ENCODE data around the gene KIF5A.

Gene KIF5A

DNA sequence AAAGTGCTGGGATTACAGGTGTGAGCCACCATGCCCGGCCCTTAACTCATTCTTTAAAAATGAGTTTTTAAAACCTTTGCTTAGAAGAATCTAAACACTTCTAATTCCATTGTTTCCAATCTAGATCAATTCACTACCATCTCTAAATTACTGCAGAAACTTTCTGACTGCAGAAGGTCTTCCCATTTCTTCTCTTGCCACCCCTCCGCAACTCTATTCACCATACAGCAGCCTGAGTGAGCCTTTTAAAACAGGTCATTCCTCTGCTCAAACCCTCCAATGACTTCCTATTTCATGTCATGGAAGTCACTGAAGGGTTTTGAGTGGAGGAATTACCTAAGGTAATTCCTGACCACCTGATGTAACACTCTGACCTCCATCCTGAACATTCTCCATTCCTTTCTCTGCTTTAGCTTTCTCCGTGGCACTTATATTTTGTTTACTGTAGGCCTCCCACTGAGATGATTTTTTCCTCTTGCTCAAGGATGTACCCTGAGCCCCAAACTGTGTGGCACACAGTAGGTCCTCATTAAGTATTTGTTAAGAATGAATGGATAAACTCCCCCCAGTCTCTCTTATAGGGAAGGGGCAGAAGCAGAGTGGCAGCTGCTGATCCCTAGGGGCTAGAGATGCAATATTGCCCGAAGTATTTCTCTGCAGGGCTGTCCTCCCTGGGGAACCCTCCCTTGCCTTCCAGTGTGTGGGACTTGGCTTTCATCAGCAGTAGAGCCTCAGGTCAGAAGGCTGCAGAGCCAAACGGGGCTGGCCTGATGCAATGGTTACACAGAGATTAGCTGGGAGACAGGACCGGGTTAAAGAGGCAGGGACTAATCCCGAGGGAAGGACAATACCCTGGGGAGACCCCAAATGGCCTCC is 30.7 kb upstream of the KIF5A start:
- no peak for DNase-seq (ENCODE audit: extremely low spot score, insufficient read length, low read depth)
- FAIRE-seq, result no peak

DNA sequence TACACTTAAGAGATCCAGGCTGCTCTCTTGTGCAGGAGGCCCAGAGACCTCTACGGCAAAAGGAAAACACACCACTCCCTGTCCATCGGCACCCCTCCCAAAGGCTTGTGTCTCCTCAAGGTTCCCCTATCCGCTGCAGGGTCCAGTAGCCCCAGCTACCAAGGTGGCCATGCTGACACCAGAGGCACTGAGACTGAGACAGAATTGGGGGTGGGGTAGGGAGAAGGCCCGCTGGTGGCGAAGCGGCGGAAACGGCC is 30.1 kb upstream of the KIF5A start:
- DNase-seq (ENCODE audit: extremely low spot score, insufficient read length, low read depth), result no peak
- no peak for FAIRE-seq

DNA sequence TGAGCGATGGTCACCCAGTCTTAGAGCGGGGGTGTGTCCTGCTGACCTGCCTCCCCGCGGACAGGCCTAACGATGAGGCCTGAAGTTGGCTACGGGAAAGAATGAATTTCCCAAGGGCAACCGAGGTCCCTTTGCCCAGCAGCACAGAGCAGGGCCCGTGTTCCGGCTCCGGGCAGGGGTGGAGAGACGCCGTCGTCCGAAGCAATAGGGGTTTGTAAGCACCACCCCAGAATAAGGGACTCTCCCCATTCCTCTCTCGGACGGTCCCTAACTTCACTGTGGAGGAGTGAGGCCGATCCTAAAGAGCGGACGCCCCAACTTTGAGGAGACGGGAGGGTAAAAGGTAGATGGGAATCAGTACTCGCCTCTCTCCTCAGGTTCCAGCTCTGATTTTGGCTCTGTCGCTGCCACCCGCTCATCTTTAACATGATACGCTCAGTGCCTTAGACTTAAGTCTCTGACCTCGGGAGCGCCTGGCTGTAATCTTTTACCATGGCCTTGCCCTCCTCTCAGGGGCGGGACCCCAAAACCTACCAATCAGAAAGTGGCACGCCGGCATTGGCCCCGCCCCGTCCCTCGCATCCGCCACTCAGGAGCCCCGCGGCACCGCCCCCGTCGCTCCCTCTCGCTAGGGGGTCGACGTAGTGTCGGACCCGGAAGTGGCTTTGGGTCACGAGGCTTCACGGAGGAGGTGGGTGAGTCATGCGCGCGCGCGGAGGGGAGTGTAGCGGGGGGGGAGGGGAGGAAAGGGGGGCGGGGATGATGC is 29.6 kb upstream of the KIF5A start, which contains the start of gene DDIT3:
DDIT3 (minus strand) TSS at position 462 of the 766 bp plus-strand sequence. CDS start 3,108 bp downstream, outside the sequence.
- FAIRE-seq, result peak; percentile 94
- DNase-seq (ENCODE audit: extremely low spot score, insufficient read length, low read depth), result peak; percentile 86

DNA sequence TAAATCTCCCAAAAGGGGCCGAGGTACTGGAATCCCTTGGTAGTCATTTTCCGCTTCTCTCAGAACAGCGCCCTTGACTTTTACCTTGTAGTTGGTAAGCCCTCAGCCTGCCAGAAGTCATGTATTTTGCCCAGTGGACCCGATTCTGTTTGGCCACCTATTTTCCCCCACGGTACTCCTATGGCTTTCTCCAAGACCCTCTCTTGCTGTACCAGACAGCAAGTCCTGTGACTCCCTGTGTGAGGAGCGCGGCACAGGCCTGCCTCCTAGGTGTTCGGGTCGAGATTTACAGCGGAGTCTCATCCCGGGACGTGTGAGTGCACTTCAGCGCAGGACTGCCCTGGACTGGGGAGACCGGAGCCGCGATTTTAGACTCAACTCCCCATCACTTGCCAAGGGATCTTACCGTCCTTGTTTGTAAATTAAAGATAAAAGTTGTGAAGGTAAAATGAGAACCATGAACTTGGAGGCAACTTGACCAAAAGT is 28.3 kb upstream of the KIF5A start:
- FAIRE-seq (no peak), DNase-seq (ENCODE audit: extremely low spot score, insufficient read length, low read depth) (no peak)

DNA sequence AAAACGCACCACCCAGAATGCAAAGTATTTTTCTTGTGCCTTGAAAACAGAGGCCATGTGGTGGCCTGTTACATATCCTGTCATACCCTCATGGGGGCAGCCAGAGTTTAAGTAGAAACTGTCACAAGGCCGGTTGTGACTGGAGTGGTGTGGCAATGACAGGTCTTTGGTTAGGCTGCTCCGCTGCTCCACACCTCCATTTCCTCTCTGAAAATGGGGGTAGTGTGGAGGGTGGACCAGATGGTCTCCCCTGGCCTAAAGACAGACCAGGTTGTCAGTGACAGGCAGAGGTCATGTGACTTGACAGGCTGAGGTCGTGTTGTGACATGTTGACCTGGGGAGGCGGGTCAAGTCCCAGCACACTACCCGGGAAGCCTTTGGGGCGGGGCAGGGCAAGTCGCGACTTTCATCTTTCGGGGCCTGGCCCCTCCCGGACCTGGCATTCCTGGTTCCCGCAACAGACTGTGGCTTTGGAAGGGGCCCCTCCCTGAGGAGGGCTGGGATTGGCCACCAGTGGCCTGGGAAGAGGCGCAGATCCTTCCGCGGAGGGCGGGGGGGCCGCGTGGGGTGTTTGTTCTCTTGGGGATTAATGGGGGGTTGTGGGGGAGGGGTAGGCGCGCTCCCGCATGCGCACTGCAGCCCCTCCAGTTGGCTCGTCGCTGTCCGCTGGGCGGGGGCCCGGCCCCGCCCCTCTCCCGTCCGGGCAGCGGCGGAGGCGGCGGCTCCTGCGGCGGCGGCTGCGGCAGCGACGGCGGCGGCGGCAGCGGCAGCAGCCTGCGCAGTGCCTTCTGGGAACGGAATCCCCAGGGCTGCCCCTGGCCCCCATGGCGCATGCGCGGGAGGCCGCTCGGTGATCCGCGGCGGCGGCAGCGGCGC is 27.6 kb upstream of the KIF5A start, which contains the start of gene MBD6:
MBD6 (plus strand) TSS at position 814 of the 876 bp plus-strand sequence. CDS start 1,480 bp downstream, outside the sequence.
- peak; percentile 93 for DNase-seq (ENCODE audit: extremely low spot score, insufficient read length, low read depth)
- peak; percentile 89 for FAIRE-seq

DNA sequence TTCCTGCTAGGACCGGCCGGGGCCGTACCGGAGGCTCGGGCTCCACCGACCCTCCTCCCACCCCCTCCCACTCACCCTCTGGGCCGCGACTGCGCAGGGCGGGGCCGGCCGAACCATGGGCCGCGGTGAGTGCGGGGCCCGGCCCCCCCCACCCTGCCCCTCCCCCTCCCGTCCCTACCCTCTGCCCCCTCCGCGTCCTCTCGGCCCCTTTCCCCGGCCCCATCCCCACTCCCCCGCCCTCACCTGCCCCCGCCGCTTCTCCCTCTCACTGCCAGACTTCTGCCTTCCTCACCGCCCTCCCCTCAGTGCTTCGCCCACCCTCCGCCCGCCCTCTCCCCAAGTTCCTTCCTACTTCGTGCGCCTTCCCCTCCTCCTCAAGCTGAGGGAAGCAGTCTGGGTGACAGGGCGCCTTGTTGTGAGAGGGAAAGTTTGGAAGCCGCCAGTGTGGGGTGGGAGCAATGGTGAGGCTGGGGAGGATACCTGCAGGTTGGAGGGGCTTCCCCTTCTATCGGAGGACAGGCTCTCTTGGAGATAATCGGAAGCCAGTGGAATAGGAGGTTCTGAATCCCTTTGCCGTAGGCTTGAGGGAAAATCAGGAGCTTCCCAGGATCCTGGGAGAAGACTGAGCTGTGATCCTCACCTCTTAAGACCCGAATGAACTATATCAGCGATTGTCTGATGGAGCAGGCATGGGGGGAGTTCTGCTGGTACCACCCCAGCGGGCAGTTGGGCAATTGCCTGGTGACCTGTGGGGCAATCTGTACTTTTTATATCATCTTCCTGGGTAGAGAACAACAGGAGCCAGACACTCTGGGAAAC is 26.7 kb upstream of the KIF5A start:
- DNase-seq (ENCODE audit: extremely low spot score, insufficient read length, low read depth) (no peak), FAIRE-seq (peak; percentile 61)

DNA sequence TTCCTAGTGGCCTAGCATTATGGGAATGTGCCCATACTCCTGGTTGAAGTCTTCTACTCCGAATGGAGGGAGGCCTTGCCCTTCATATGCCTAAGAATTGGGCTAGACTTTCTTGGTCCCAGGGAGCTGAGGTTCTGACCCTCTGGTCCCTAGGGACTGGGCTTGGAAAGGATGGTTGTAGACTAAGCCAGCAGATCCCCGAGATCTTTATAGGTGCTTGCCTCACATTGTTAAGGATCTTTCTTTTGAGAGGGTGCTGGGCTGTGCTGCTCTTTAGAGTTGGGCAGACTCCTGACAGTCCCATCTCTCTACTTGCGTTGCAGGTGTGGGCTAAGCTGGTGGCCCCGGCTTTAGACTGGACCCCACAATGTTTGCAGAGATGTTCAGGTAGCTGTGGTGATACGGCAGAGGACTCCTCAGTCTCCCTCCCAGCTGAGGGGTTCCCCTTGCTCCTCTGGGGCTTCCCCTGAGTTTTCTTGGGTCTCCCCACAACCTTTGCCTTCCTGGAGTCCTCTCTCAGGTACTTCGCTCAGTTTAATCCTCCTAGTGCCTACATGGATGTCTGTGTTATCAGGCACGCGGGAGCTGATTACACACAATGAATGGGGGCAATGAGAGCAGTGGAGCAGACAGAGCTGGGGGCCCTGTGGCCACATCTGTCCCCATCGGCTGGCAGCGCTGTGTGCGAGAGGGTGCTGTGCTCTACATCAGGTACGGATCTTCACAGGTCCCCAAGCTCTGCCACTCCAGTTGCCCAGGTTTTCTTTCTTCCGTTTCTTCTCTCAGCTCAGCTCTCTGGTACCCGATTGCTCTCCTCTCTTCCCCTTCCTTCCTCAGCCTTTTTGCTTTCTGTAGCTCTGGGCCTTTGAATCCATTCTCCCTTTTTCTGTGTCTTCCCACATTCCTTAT is 25.9 kb upstream of the KIF5A start:
- DNase-seq (ENCODE audit: extremely low spot score, insufficient read length, low read depth) (no peak), FAIRE-seq (peak; percentile 12)

DNA sequence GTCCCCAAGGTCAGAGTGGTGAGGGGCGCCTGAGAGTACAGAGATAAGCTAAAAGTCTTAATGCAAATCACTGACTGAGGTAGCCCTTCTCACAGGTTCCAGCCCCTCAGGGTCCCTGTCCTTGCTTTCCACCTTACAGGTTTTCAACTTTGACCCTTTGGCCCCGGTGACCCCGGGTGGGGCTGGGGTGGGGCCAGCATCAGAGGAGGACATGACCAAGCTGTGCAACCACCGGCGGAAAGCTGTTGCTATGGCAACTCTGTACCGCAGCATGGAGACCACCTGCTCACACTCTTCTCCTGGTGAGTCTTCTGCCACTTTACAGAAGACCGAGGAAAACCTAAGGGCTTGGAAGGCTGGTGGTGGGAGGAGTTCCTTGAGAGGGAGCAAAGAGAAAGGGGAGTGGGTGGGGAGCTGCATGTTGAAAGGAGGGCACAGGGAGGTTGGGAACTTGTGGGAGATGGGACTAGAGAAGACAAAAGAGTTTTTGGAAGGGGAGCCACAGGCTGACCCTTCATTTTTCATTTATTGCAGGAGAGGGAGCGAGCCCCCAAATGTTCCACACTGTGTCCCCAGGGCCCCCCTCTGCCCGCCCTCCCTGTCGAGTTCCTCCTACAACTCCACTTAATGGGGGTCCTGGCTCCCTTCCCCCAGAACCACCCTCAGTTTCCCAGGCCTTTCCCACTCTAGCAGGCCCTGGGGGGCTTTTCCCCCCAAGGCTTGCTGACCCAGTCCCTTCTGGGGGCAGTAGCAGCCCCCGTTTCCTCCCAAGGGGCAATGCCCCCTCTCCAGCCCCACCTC is 24.8 kb upstream of the KIF5A start:
- FAIRE-seq, result no peak
- no peak for DNase-seq (ENCODE audit: extremely low spot score, insufficient read length, low read depth)

DNA sequence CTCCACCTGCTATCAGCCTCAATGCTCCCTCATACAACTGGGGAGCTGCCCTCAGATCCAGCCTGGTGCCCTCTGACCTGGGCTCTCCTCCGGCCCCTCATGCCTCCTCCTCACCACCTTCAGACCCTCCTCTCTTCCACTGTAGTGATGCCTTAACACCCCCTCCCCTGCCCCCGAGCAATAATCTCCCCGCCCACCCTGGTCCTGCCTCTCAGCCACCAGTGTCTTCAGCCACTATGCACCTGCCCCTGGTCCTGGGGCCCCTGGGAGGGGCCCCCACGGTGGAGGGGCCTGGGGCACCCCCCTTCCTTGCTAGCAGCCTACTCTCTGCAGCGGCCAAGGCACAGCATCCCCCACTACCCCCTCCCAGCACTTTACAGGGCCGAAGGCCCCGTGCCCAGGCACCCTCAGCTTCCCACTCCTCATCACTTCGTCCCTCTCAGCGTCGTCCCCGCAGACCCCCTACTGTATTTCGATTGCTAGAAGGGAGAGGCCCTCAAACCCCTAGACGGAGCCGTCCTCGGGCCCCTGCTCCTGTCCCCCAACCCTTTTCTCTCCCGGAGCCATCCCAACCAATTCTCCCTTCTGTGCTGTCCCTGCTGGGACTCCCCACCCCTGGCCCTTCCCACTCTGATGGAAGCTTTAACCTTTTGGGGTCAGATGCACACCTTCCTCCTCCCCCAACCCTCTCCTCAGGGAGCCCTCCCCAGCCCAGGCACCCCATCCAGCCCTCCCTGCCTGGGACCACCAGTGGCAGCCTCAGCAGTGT is 24.0 kb upstream of the KIF5A start:
- FAIRE-seq (no peak), DNase-seq (ENCODE audit: extremely low spot score, insufficient read length, low read depth) (no peak)

DNA sequence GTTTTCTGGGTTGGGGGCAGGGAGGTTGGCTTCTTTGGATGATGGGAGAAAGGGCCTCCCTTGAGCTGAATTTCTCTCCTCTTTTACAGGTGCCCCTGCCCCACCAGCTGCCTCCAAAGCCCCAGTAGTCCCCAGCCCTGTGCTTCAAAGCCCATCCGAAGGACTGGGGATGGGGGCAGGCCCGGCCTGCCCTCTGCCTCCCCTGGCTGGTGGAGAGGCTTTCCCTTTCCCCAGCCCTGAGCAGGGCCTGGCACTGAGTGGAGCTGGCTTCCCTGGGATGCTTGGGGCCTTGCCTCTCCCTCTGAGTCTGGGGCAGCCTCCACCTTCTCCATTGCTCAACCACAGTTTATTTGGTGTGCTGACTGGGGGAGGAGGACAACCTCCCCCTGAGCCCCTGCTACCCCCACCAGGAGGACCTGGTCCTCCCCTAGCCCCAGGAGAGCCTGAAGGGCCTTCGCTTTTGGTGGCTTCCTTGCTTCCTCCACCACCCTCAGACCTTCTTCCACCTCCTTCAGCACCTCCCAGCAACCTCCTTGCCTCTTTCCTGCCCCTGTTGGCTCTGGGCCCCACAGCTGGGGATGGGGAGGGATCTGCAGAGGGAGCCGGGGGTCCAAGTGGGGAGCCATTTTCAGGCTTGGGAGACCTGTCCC is 23.2 kb upstream of the KIF5A start:
- no peak for DNase-seq (ENCODE audit: extremely low spot score, insufficient read length, low read depth)
- FAIRE-seq, result no peak

DNA sequence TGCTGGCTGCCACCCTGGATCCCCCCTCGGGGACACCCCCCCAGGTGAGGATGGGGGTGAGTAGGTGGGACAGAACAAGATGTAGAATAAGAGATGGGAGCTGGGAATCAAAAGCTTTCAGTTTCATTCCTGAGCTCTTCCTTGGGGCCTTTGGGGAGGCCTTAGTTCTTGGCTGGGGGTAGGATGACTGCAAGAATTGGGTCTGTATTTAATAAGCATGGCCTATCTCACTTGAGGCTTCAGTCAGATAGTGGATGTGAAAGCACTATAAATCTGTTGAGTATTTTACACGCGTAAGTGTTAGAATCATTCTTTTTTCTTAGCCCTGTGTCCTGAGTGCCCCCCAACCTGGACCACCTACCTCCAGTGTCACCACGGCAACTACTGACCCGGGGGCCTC is 22.7 kb upstream of the KIF5A start:
- FAIRE-seq (no peak), DNase-seq (ENCODE audit: extremely low spot score, insufficient read length, low read depth) (no peak)

DNA sequence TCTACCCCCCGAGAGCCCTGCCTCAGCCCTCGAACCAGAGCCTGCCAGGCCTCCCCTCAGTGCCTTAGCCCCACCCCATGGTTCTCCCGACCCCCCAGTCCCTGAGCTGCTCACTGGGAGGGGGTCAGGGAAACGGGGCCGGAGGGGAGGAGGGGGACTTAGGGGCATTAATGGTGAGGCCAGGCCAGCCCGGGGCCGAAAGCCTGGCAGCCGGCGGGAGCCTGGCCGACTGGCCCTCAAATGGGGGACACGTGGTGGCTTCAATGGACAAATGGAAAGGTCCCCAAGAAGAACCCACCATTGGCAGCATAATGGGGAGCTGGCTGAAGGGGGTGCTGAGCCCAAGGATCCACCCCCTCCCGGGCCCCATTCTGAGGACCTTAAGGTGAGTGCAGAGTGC is 21.7 kb upstream of the KIF5A start:
- no peak for FAIRE-seq
- DNase-seq (ENCODE audit: extremely low spot score, insufficient read length, low read depth), result no peak

DNA sequence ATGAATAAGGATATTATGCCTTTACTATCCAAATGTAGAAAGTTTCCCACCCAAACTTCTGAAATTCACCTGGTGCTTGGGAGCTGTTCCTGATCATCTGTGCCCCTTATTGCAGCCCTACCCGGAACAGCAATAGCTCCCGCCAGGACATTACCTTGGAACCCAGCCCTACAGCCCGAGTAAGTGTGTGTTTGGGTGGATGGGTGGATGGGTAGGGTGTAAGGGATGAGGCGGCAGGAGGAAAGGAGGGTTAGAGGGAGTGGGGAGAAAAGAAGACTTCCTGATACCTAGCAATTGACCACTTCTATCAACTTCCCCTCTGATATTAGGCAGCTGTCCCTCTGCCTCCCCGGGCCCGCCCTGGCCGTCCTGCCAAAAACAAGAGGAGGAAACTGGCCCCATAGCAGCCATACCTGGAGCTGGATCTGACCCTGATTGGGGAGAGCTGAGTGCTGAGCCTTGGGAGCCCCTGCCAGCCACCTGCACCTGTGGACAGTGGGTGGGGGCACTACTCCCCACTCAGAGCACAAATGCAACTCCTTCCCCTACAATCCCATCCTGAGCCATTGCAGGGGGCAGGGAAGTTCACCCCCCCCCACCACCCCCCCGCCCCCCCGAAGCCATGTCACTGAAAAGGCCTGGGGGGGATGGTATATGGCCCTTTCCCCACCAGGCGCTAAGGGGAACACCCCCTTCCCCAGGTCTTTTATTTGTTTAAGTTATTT is 20.9 kb upstream of the KIF5A start:
- FAIRE-seq (no peak), DNase-seq (ENCODE audit: extremely low spot score, insufficient read length, low read depth) (no peak)

DNA sequence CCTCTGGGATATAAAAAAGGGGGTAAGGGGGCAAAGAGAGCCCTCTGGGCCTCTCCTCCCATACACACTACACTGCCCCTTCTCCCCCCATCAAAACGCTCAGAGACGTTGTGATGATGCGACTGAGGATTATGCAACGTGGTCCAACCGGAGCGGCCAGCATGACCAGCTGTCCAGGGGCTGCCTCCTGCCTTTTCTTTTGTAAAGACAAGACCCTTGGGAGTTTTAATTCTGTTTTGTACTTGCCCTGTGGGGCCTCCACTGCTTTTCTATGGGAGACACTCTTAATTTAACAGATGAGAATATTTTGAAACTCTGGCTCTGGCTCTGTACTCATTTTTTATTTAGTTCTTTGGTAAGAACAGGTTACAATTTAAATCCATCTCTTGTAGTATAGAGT is 20.0 kb upstream of the KIF5A start:
- DNase-seq (ENCODE audit: extremely low spot score, insufficient read length, low read depth) (no peak), FAIRE-seq (no peak)

DNA sequence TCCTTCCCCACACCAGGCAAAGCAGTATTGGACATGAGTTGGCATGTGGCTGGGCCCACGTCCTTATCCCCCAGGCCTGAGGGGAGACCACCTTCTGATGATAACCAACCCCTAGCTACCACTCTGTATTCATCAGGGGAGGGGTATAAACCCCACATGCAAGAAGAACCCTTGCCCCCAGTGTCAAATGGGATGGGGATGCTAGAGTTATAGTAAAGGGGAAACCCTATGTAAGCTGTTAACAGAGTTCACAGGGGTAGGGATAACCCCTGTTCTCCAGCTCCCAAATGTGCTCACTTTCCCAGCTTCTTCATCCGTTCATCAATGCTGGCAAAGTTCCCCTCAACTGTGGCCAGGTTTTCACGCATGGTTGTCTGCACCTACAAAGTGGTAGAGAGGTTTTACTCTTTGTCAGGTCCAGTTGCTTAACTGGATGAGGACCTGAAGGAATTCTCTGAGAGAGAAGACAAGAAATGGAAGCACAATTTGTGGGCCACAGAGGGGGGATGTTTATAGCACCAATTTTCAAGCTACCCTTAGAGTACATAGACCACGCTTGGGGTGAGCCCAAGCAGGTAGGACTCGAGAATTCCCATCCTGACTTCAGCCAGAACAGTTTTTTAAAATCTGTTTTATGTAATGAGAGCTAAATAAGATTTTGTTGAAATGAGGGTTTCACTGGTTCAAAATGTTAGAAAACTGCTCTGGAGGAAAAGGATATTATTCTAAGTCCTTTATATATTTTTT is 19.3 kb upstream of the KIF5A start:
- FAIRE-seq (no peak), DNase-seq (ENCODE audit: extremely low spot score, insufficient read length, low read depth) (no peak)
